HepG2 (cell line): ENCODE results near the gene MAFF. TPM values are rescaled to one million over a fixed set of nuclear protein-coding genes. Genes with fewer than 3 reads are reported as not detected.

Source experiments
- ATAC-seq: fragments of 200-7000 bp; cut with Tn5 transposase; 3 replicates; pipeline ENCODE4 v1.9.1; 2020; ENCODE audit warnings: mild to moderate bottlenecking, moderate library complexity
- BruUV-seq: library from RNA; stranded (reverse); fragments of 400-500 nt; replicated peaks from 2 replicates; lab custom pipeline; 2021; lab: Mats Ljungman, UMichigan
- CTCF ChIA-PET: fragments of 300-600 bp; formaldehyde crosslinking; extraction: SDS; loops from one replicate; lab custom pipeline; 2021; ENCODE audit warnings: low total read pairs, inconsistent platforms, low intra/inter-chr PET ratio; lab: Yijun Ruan, JAX
- POLR2A ChIA-PET: fragments of 350-600 bp; sonication (Branson Sonifier 250); formaldehyde crosslinking; loops from one replicate; lab custom pipeline; 2020; ENCODE audit warnings: antibody characterized with exemption, inconsistent platforms; lab: Yijun Ruan, JAX
- DNase-seq: peaks from one replicate; pipeline ENCODE4 v3.0.0-alpha.2; 2015; ENCODE audit warnings: low spot score
- FAIRE-seq: peaks from 3 replicates; lab custom pipeline; 2011; peaks lifted over from hg19 to GRCh38; lab: Jason Lieb, UNC
- H2AFZ ChIP-seq: one replicate; pipeline ENCODE4 v1.6.1; 2011; ENCODE audit warnings: low read length, inconsistent platforms
- H3K27ac ChIP-seq: fragments of 300-600 bp; 3 replicates; pipeline ENCODE4 v1.8.0; 2011; ENCODE audit warnings: mixed run types, mild to moderate bottlenecking, mixed read lengths, low read length, inconsistent platforms; ENCODE audit not compliant: insufficient read depth; ENCODE audit errors: extremely low read length
- H3K27me3 ChIP-seq, 2 experiments: fragments of 200-600 bp in 1 of 2; 2 replicates in 1 of 2; 3 replicates in 1 of 2; pipeline versions ENCODE4 v1.6.0 to v1.8.0; 2011; ENCODE audit warnings: low read length in 2 of 2, mild to moderate bottlenecking in 2 of 2, moderate library complexity in 2 of 2, inconsistent platforms in 1 of 2; ENCODE audit not compliant: insufficient read depth in 2 of 2, control insufficient read depth in 1 of 2
- H3K36me3 ChIP-seq, 2 experiments: fragments of 200-600 bp in 1 of 2; replicated peaks in 1 of 2; 2 replicates in 1 of 2; 3 replicates in 1 of 2; pipeline versions ENCODE4 v1.5.1 to v1.8.0; 2011; ENCODE audit warnings: low read length in 2 of 2, inconsistent platforms in 1 of 2; ENCODE audit not compliant: insufficient read depth in 2 of 2, control insufficient read depth in 1 of 2
- H3K4me1 ChIP-seq: 2 replicates; pipeline ENCODE4 v1.5.1; 2012; ENCODE audit warnings: low read length, inconsistent platforms; ENCODE audit not compliant: insufficient read depth
- H3K4me2 ChIP-seq: 2 replicates; pipeline ENCODE4 v1.6.0; 2011; ENCODE audit warnings: low read depth, low read length, inconsistent platforms
- H3K4me3 ChIP-seq, 3 experiments: fragments of 200-600 bp in 1 of 3; sonication (generic), shearing (Covaris generic) in 1 of 3; replicated peaks in 1 of 3; 2 replicates each; pipeline ENCODE4 v1.5.1; 2011 to 2016; ENCODE audit warnings: low read length in 3 of 3, inconsistent platforms in 2 of 3, low read depth in 2 of 3, mild to moderate bottlenecking in 2 of 3, control low read depth in 1 of 3, mixed read lengths in 1 of 3; ENCODE audit not compliant: insufficient read depth in 1 of 3
- H3K79me2 ChIP-seq: one replicate; pipeline ENCODE4 v1.6.1; 2011; ENCODE audit warnings: low read length, inconsistent platforms; ENCODE audit not compliant: insufficient read depth
- H3K9ac ChIP-seq: 2 replicates; pipeline ENCODE4 v1.6.0; 2011; ENCODE audit warnings: mild to moderate bottlenecking, low read depth, low read length, inconsistent platforms; ENCODE audit not compliant: insufficient read depth
- H3K9me3 ChIP-seq: 2 replicates; pipeline ENCODE4 v1.5.1; 2012; ENCODE audit warnings: mild to moderate bottlenecking, low read length
- H4K20me1 ChIP-seq: 2 replicates; pipeline ENCODE4 v1.6.0; 2011; ENCODE audit warnings: inconsistent platforms, mild to moderate bottlenecking, low read length, moderate library complexity; ENCODE audit not compliant: insufficient read depth
- AGO2 ChIP-seq: fragments of 200-400 bp; formaldehyde crosslinking; optimal IDR thresholded peaks from 2 replicates; pipeline ENCODE3; 2017; ENCODE audit warnings: mild to moderate bottlenecking, low read depth, low read length, moderate library complexity
- KDM5B ChIP-seq: sonication (generic); formaldehyde crosslinking; IDR thresholded peaks from 2 replicates; pipeline ENCODE4 v1.4.0; 2020; ENCODE audit warnings: missing genetic modification reagents, mild to moderate bottlenecking, borderline replicate concordance
- KLF6 ChIP-seq: IDR thresholded peaks from 2 replicates; pipeline ENCODE4 v1.8.0; 2016; ENCODE audit warnings: missing biosample characterization, missing genetic modification reagents
- ZFP36L1 ChIP-seq: sonication (generic); formaldehyde crosslinking; IDR thresholded peaks from 2 replicates; pipeline ENCODE4 v1.8.0; 2022; ENCODE audit warnings: mild to moderate bottlenecking, missing genetic modification reagents, moderate library complexity
- ZKSCAN1 ChIP-seq: fragments of 150-350 bp; IDR thresholded peaks from 2 replicates; pipeline ENCODE4 v1.6.1; 2014; ENCODE audit warnings: low read length
- ZNF768 ChIP-seq: sonication (generic); formaldehyde crosslinking; IDR thresholded peaks from 2 replicates; pipeline ENCODE4 v1.4.0; 2020; ENCODE audit warnings: missing genetic modification reagents
- WGBS: methylation state at CpG from one replicate; pipeline ENCODE4 v1.1.6; 2017; ENCODE audit warnings: low lambda C conversion rate; 5-methylcytosine and 5-hydroxymethylcytosine counted together
- in situ Hi-C: cut with HindIII; loops from 2 replicates; pipeline ENCODE4 v1.10.0; 2017; ENCODE audit warnings: low pct_unique_long_range_greater_than_20kb; ENCODE audit not compliant: extremely low pct_ligation_motif_present
- intact Hi-C: fragments of 100-400 bp; cut with micrococcal nuclease; formaldehyde crosslinking; loops from one replicate; pipeline ENCODE4 v1.10.0; 2022; ENCODE audit not compliant: unreplicated experiment
- polyA plus RNA-seq, 8 experiments: library from polyadenylated mRNA; depleted of rRNA in 3 of 8; stranded (reverse) in 7 of 8; unstranded in 1 of 8; fragments of >200 nt; fragmentation: Illumina TruSeq in 4 of 8; extraction: Trizol in 4 of 8; gene quantifications; 2 replicates each; pipeline versions ENCODE4 v1.2.1 to v1.2.3, GENCODE V29; 2011 to 2016; ENCODE audit warnings: low read depth in 4 of 8, missing spikeins in 1 of 8, mixed read lengths in 1 of 8; ENCODE audit not compliant: insufficient read depth in 1 of 8
- total RNA-seq, 5 experiments: library from RNA; depleted of rRNA; stranded (reverse); fragments of >200 nt; fragmentation: Illumina TruSeq; extraction: Trizol; gene quantifications; 2 replicates each; pipeline ENCODE4 v1.2.3, GENCODE V29; 2016; ENCODE audit warnings: low read depth in 1 of 5
- TF ChIP-seq, protein P1 (sequence below): sonication (generic); formaldehyde crosslinking; IDR thresholded peaks from 2 replicates; pipeline ENCODE4 v1.4.0; 2020; ENCODE audit warnings: mild to moderate bottlenecking, missing genetic modification reagents
- TF ChIP-seq, protein P2 (sequence below): sonication (generic); formaldehyde crosslinking; IDR thresholded peaks from 2 replicates; pipeline ENCODE4 v1.9.0; 2021; ENCODE audit warnings: missing genetic modification reagents, borderline replicate concordance
- TF ChIP-seq, protein P3 (sequence below): sonication (generic); formaldehyde crosslinking; conservative IDR thresholded peaks from 2 replicates; pipeline ENCODE4 v1.8.0; 2022; ENCODE audit warnings: low read depth, missing genetic modification reagents

Gene MAFF
- total and polyA plus RNA-seq, 2 of the 13 experiments (the other 11 are each of a cell fraction or from before 2014, with no cell fraction given): 5.4 to 14.3 TPM

DNA sequence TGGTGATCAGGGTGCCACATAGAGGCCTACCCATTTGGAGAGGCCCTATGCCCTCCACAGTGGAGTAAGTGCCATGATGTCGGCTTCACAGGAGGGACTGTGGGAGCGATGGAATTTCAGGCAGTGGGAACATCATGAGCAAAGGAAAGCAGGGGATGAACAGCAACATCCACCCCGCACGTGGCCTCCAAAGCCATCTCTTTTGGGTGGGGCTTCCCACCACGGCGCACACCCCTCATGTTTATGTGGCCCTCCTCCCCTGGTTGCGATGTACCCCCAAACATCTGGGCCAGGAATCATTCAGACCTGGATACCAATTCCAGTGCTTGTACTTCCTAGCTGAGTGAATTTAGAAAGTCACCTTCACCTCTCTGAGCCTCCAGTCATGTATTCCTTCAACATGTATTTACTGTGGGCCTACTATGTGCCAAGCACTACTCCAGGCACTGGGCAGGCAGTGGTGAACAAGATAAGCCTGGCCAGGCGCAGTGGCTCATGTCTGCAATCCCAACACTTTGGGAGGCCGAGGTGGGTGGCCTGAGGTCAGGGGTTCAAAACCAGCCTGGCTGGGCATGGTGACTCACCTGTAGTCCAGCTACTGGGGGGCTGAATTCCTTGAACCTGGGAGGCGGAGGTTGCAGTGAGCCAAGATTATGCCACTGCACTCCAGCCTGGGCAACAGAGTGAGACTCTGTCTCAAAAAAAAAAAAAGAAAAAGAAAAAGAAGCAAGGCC is 1.8 kb upstream of the MAFF start:
- BruUV-seq: no TSS peak
- no peak overlapping the region for H3K27ac ChIP-seq
- H3K36me3 ChIP-seq: peaks cover 0 to 2% of the 10 kb centered on the region in 2 experiments; a peak in 1 of 5 replicates
- H2AFZ ChIP-seq: no peak overlapping the region
- FAIRE-seq: no peak
- H3K9ac ChIP-seq: no peak overlapping the region
- peaks cover 23% of the 10 kb centered on the region; the same call in 1 of the 2 replicates for H4K20me1 ChIP-seq
- no peak overlapping the region; the same call in 1 of the 2 replicates for H3K4me2 ChIP-seq
- POLR2A ChIA-PET: interaction anchor here (2.1 kb wide), 1 partner anchor 18 kb away, joined by 22 read pairs; no protein-coding TSS in a partner anchor
- WGBS: 62% methylated on average over 10 of the region's 10 CpGs
- no peaks in the 10 kb centered on the region for H3K9me3 ChIP-seq
- no peaks in the 10 kb centered on the region for H3K27me3 ChIP-seq
- no peak for ATAC-seq
- in situ Hi-C loops: loop anchor here (10.0 kb wide), 1 partner anchor 85 kb away; the partner anchor contains the start of gene BAIAP2L2
- TF ChIP-seq, protein P1, sequence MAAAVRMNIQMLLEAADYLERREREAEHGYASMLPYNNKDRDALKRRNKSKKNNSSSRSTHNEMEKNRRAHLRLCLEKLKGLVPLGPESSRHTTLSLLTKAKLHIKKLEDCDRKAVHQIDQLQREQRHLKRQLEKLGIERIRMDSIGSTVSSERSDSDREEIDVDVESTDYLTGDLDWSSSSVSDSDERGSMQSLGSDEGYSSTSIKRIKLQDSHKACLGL (CRISPR knock-in tag): no peak
- TF ChIP-seq KLF6 (no peak), KDM5B (CRISPR knock-in tag) (no peak), ZFP36L1 (CRISPR knock-in tag) (no peak), ZKSCAN1 (peak; percentile 84), AGO2 (no peak), ZNF768 (peak; percentile 44; the same call in 1 of the 2 replicates)
- TF ChIP-seq, protein P2, sequence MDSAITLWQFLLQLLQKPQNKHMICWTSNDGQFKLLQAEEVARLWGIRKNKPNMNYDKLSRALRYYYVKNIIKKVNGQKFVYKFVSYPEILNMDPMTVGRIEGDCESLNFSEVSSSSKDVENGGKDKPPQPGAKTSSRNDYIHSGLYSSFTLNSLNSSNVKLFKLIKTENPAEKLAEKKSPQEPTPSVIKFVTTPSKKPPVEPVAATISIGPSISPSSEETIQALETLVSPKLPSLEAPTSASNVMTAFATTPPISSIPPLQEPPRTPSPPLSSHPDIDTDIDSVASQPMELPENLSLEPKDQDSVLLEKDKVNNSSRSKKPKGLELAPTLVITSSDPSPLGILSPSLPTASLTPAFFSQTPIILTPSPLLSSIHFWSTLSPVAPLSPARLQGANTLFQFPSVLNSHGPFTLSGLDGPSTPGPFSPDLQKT (CRISPR knock-in tag): no peak
- TF ChIP-seq, protein P3, sequence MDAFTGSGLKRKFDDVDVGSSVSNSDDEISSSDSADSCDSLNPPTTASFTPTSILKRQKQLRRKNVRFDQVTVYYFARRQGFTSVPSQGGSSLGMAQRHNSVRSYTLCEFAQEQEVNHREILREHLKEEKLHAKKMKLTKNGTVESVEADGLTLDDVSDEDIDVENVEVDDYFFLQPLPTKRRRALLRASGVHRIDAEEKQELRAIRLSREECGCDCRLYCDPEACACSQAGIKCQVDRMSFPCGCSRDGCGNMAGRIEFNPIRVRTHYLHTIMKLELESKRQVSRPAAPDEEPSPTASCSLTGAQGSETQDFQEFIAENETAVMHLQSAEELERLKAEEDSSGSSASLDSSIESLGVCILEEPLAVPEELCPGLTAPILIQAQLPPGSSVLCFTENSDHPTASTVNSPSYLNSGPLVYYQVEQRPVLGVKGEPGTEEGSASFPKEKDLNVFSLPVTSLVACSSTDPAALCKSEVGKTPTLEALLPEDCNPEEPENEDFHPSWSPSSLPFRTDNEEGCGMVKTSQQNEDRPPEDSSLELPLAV (CRISPR knock-in tag): no peak
- TF ChIP-seq, all 625 proteins: peak for 2
- Histone ChIP-seq H3K4me3 (no peak overlapping the region), H3K79me2 (peaks cover 26% of the 10 kb centered on the region), H3K4me1 (peaks cover 54% of the 10 kb centered on the region)
- CTCF ChIA-PET: no interaction called here
- intact Hi-C loops: loop anchor here (2.0 to 5.0 kb wide), 2 partner anchors 13 to 88 kb away; partner anchors contain the start of gene BAIAP2L2
- DNase-seq: no peak
